Hematopoietic multipotent progenitor cell (in vitro differentiated cells): ENCODE measurements around the gene DSN1. TPM values are rescaled to one million over a fixed set of nuclear protein-coding genes. Genes with fewer than 3 reads are reported as not detected.

Experiments used
- DNase-seq, 3 donors: peaks; one replicate each; pipeline ENCODE4 v3.0.0-alpha.2; 2011 to 2015; ENCODE audit warnings: low read depth in 2 of 3, low spot score in 2 of 3
- total RNA-seq: library from RNA; depleted of rRNA; stranded (reverse); fragments of >200 nt; gene quantifications from one replicate; pipeline ENCODE4 v1.2.3, GENCODE V29; 2012

Gene DSN1
- total RNA-seq, 1 donor: 10.8 TPM

GRCh38 chr20:36709126-36709525 is 64.4 kb downstream of the DSN1 start:
- no peak for DNase-seq

DNA sequence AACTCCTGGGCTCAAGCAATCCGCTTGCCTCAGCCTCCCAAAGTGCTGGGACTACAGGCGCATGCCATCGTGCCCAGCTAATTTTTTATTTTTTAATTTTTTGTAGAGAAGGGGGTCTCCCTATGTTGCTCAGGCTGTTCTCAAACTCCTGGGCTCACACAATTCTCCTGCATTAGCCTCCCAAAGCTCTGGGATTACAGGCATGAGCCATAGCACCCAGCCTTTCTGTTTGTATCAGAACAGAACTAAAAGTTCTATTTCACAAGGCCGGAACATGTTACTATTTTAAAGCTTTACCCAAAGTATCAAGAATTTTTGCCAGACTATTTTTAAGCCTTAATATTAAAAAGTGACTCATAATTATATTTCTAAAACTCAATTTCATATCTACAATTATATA is 70.0 kb downstream of the DSN1 start:
- no peak for DNase-seq

Other genes with a start within 250 kb of the DSN1 start
- gene MYL9, start 232.2 kb downstream of the DSN1 start, total RNA-seq: 0.81 TPM
- 47.4 TPM for gene TGIF2, start 200.2 kb downstream of the DSN1 start, total RNA-seq
- 52.8 TPM for gene RAB5IF, start 168.0 kb downstream of the DSN1 start, total RNA-seq
- 19.4 TPM for gene SLA2, start 127.6 kb downstream of the DSN1 start, total RNA-seq
- 16.7 TPM for gene NDRG3, start 27.7 kb downstream of the DSN1 start, total RNA-seq
- gene TLDC2, start 102.4 kb upstream of the DSN1 start, total RNA-seq: under 0.01 TPM
- 22.9 TPM for gene SAMHD1, start 177.9 kb upstream of the DSN1 start, total RNA-seq